GM19099 (cell line): ENCODE results near the gene LRRC37A3.

Experiments used
- POLR2A ChIP-seq: IDR thresholded peaks from 3 replicates; pipeline ENCODE4 v1.6.1; 2011; ENCODE audit warnings: low read depth; ENCODE audit not compliant: insufficient read length; ENCODE audit errors: extremely low read depth

LRRC37A3 gene

GRCh38 chr17:64919289-64920025 is at the start of gene LRRC37A3:
Gene LRRC37A3 (minus strand): TSS chr17:64919478. CDS start chr17:64897257, 22,221 bp downstream.
- TF ChIP-seq POLR2A: peak; percentile 62

DNA sequence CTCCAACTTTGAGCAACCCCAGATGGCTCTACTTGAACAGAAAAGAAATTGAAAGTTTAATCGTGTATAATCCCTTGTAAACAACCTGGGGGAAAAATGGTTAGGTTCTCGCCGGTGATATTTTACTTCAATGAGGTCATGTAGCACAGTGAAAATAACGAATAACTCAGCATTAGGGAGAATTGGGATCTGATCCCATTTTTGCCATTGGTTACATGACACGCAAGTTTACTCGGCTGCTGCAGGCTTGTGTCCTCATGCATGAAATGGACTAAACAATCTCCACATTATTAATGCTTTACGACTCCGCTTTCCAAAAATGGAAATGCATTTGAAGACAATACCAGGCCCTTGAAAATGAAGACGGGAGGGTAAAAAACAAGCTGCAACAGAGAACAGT is 45.5 kb upstream of the LRRC37A3 start:
- no peak for TF ChIP-seq POLR2A

GRCh38 chr17:64951877-64952276 is 32.6 kb upstream of the LRRC37A3 start:
- no peak for TF ChIP-seq POLR2A

DNA sequence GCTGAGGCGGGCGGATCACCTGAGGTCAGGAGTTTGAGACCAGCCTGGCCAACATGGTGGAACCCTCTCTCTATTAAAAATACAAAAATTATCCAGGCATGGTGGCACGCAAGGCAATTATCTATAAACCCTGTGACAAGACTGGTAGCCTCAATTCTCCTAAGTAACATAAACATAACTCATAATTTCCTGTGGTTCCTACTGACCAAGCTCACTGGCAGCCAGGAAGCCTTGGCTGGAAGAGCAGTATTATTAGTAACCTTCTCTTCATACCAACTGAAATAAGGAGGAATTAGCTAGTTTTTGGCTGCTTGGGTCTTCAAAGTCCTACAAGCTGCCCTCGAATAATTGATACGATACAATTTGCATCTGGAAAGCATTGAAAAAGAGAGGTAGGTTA is 31.6 kb upstream of the LRRC37A3 start:
- TF ChIP-seq POLR2A: no peak

DNA sequence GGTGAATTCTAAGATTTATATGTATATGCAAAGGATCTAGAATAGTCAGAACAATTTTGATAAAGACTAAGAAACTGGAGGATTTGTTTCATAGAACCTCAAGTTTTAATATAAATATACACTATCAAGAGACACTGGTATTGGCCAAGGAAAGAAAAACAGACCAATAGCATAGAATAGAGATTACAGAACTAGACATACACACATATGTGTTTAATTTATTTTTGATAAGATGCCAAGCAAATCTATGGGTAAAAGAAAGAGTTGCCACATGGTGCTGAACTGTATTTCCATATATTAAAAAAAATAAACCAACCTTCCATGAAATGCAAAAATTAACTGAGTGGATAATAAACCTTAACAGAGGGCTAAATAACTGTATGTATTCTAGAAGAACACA is 27.9 kb upstream of the LRRC37A3 start:
- TF ChIP-seq POLR2A: no peak

- no peak for TF ChIP-seq POLR2A
Measured at GRCh38 chr17:64941761-64942160, 22.5 kb upstream of the LRRC37A3 start.

DNA sequence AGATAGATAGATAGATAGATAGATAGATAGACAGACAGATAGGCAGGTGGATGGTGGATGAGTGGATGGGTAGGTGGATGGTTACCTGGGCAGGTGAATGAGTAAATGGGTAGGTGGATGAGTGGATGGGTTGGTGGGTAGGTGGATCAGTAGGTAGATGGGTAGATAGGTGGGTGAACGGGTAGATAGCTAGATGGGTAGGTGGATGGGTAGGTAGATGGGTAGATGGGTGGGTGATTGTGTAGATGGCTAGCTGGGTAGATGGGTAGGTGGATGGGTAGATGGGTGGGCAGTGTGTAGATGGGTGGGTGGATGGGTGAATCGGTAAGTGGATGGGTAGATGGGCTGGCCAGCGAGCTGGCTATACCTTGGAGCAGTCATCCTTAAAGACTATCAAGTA is 21.8 kb upstream of the LRRC37A3 start:
- TF ChIP-seq POLR2A: no peak

GRCh38 chr17:64940055-64940454 is 20.8 kb upstream of the LRRC37A3 start:
- TF ChIP-seq POLR2A: no peak

GRCh38 chr17:64938925-64939474 is 19.7 kb upstream of the LRRC37A3 start:
- no peak for TF ChIP-seq POLR2A

GRCh38 chr17:64938290-64938689 is 19.0 kb upstream of the LRRC37A3 start:
- TF ChIP-seq POLR2A: no peak

DNA sequence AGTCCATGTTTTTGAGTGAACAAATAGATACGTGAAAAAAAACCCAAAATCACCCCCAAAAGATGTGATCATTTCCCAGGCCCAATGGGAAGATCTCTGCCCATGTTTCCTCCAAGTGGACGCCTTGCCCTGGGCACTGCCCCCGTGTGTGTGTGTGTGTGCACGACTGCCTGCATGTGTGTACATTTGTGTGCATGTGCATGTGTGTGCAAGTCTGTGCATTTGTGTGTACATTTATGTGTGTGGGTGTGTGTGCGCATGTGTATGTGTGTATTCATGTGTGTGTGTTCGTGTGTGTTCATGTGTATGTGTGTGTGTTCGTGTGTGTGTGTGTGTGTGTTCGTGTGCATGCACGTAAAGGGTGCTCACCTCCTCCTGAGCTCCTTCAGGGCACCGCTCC is 16.8 kb upstream of the LRRC37A3 start:
- no peak for TF ChIP-seq POLR2A

DNA sequence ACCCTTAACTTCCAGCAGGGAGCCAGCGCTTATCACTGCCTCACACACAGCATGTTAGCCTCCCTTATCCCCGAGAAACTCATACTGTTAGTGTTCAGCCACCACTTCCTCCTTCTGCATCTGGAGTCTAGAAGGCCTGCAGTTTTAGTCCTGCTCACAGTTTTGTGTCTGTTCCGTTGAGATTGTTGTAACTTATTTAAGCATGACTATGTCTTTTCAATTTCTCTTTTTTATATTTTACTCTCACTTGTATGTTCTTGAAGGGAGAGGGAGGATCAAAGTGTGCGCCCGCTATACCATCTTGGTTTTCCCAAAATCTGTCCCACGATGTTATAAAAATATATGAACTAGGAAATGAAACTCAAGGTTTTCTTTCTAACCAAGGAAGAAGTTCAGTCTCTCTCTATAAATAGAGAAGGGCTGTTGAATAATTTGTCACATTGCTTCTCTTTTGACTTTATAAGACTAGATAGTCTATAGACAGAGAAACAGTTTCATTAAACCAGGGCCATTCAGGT is 3.8 kb upstream of the LRRC37A3 start:
- TF ChIP-seq POLR2A: peak; percentile 21

DNA sequence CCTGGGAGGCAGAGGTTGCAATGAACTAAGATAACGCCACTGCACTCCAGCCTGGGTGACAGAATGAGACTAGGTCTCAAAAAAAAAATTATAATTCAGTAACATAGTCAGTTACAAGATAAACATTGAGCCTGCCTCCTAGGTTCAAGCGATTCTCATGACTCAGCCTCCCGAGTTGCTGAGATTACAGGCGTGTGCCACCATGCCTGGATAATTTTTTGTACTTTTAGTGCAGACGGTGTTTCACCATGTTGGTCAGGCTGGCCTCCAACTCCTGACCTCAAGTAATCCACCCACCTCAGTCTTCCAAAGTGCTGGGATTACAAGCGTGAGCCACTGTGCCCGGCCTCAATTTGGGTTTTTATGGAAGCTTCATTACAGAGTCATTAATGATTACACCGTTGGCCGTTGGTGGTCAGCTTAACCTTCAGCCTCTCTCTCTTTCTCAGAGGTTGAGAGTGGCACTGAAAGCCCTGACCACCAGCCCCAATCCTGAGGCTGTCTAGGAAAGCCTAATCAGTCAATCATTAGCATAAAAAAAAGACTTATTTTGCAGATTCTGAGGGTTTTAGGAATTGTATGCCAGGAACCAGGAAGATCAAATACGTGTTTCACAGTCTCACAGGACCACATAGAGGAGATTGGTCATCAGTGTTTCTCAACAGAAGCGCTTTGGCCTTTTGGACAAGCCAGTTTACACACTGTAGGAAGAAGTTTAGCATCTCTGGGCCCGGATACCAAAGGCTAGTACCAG is 1.3 kb upstream of the LRRC37A3 start:
- no peak for TF ChIP-seq POLR2A

DNA sequence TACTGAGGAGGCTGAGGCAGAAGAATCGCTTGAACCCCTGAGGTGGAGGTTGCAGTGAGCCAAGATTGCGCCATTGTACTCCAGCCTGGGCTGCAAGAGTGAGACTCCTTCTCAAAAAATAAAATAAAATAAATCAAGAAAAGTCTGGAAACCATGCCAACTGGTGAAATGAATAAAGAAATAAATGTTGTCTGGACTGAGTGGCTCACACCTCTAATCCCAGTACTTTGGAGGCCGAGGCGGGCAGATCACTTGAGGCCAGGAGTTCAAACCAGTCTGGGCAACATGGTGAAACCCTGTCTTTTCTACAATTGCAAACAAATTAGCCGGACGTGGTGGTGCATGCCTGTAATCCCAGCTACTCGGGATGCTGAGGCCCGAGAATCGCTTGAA is 744 bp upstream of the LRRC37A3 start:
- TF ChIP-seq POLR2A: no peak

DNA sequence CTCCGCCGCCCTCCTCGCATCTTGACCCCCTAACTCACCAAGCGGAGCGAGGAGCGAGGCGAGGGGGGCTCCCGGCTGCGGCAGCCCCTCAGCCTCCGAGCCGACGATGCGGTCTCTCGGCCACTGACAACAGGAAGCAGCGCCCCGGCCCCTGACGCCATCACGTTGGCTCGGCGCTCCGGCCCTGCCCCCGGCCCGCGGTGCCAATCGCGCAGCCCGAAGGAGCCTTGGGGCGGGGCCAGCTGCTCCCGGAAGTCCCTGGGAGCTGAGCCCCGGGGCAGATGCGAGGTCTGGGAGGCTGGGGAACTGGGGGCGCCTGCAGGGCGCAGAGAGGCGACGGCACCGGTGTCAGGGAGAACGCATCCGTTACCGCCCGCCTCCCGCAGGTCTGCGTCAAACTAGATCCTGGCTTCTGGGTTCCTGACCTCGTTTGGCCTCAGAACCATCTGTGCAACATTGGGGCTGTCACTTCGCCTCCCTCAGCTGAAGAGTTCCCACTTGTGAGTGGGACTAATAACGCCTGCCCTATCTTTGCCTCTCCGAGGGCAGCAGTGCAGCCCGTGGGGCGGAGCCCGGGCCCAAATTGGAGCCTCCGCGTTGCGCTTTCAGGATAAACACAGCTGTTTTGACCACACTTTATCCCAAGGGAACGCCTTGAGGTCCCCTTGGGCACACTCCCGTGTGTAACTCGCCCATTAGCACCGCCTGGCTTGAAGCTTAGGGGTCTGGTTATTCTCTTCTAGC is 82.1 kb downstream of the LRRC37A3 start:
- peak; percentile 56 for TF ChIP-seq POLR2A
